IMR-90 (cell line): ENCODE measurements around the gene VAC14. TPM values are rescaled to one million over a fixed set of nuclear protein-coding genes. Genes with fewer than 3 reads are reported as not detected.

Source experiments
- ATAC-seq: fragments of 200-7000 bp; cut with Tn5 transposase; 2 replicates; pipeline ENCODE4 v1.9.1; 2020; ENCODE audit warnings: low read depth, mild to moderate bottlenecking, moderate library complexity
- BruUV-seq: library from RNA; stranded (reverse); fragments of 400-500 nt; replicated peaks from 2 replicates; lab custom pipeline; 2021; lab: Mats Ljungman, UMichigan
- CTCF ChIA-PET: fragments of 300-600 bp; formaldehyde crosslinking; extraction: SDS; loops from one replicate; lab custom pipeline; 2021; ENCODE audit warnings: antibody characterized with exemption; lab: Yijun Ruan, JAX
- POLR2A ChIA-PET: fragments of 300-600 bp; sonication (Branson Sonifier 250); formaldehyde crosslinking; loops from one replicate; lab custom pipeline; 2022; ENCODE audit warnings: antibody characterized with exemption; ENCODE audit not compliant: unreplicated experiment; lab: Charles Lee
- DNase-seq: peaks from one replicate; pipeline ENCODE4 v3.0.0; 2013
- H2AFZ ChIP-seq: replicated peaks from 2 replicates; pipeline ENCODE3; 2013; ENCODE audit warnings: low read length, mild to moderate bottlenecking; ENCODE audit not compliant: poor library complexity
- H2AK5ac ChIP-seq: 2 replicates; pipeline ENCODE4 v1.6.1; 2013; ENCODE audit warnings: low read depth, low read length, inconsistent platforms
- H2AK9ac ChIP-seq: replicated peaks from 2 replicates; pipeline ENCODE3; 2013; ENCODE audit warnings: mild to moderate bottlenecking, low read depth, low read length, moderate library complexity; ENCODE audit not compliant: poor library complexity
- H2BK120ac ChIP-seq: 2 replicates; pipeline ENCODE4 v1.6.1; 2013; ENCODE audit warnings: low read depth, low read length, inconsistent platforms
- H2BK15ac ChIP-seq: 3 replicates; pipeline ENCODE4 v1.6.1; 2013; ENCODE audit warnings: low read depth, low read length, inconsistent platforms
- H2BK20ac ChIP-seq: 2 replicates; pipeline ENCODE4 v1.6.1; 2013; ENCODE audit warnings: low read depth, mild to moderate bottlenecking, inconsistent platforms, low read length, moderate library complexity
- H2BK5ac ChIP-seq: 2 replicates; pipeline ENCODE4 v1.6.1; 2013; ENCODE audit warnings: mild to moderate bottlenecking, low read depth, low read length, inconsistent platforms; ENCODE audit not compliant: poor library complexity, severe bottlenecking
- H3K14ac ChIP-seq: replicated peaks from 2 replicates; pipeline ENCODE4 v1.6.1; 2013; ENCODE audit warnings: low read depth, low read length, inconsistent platforms
- H3K18ac ChIP-seq: 2 replicates; pipeline ENCODE4 v1.6.1; 2013; ENCODE audit warnings: low read depth, low read length, control low read depth
- H3K23ac ChIP-seq: 2 replicates; pipeline ENCODE4 v1.6.1; 2013; ENCODE audit warnings: low read depth, low read length, inconsistent platforms
- H3K27ac ChIP-seq: 2 replicates; pipeline ENCODE4 v1.5.1; 2013; ENCODE audit warnings: mild to moderate bottlenecking, control low read depth, low read length; ENCODE audit not compliant: insufficient read depth
- H3K27me3 ChIP-seq: 2 replicates; pipeline ENCODE4 v1.6.1; 2013; ENCODE audit warnings: low read length; ENCODE audit not compliant: control insufficient read depth, insufficient read depth
- H3K36me3 ChIP-seq: 2 replicates; pipeline ENCODE4 v1.6.1; 2013; ENCODE audit warnings: low read length, mixed read lengths; ENCODE audit not compliant: control insufficient read depth, insufficient read depth
- H3K4ac ChIP-seq: 2 replicates; pipeline ENCODE4 v1.6.1; 2013; ENCODE audit warnings: low read depth, low read length, inconsistent platforms
- H3K4me1 ChIP-seq: 2 replicates; pipeline ENCODE4 v1.6.1; 2013; ENCODE audit warnings: low read length, mixed read lengths; ENCODE audit not compliant: control insufficient read depth, insufficient read depth
- H3K4me2 ChIP-seq: 2 replicates; pipeline ENCODE4 v1.6.1; 2013; ENCODE audit warnings: low read depth, mild to moderate bottlenecking, control low read depth, low read length, moderate library complexity
- H3K4me3 ChIP-seq: 2 replicates; pipeline ENCODE4 v1.5.1; 2013; ENCODE audit warnings: low read depth, mild to moderate bottlenecking, control low read depth, low read length, moderate library complexity; ENCODE audit not compliant: insufficient read depth
- H3K56ac ChIP-seq: 2 replicates; pipeline ENCODE4 v1.6.1; 2013; ENCODE audit warnings: low read length, inconsistent platforms; ENCODE audit not compliant: insufficient read depth; ENCODE audit errors: extremely low read depth
- H3K79me1 ChIP-seq, 2 experiments: 2 replicates each; pipeline ENCODE4 v1.6.1; 2013; ENCODE audit warnings: low read length in 2 of 2, inconsistent platforms in 1 of 2, low read depth in 1 of 2
- H3K9ac ChIP-seq: 2 replicates; pipeline ENCODE4 v1.6.1; 2013; ENCODE audit warnings: low read depth, low read length, control low read depth
- H3K9me1 ChIP-seq: 2 replicates; pipeline ENCODE4 v1.6.1; 2013; ENCODE audit warnings: low read length, inconsistent platforms; ENCODE audit not compliant: insufficient read depth
- H3K9me3 ChIP-seq: 2 replicates; pipeline ENCODE4 v1.6.1; 2013; ENCODE audit warnings: low read length; ENCODE audit not compliant: control insufficient read depth, insufficient read depth
- H4K20me1 ChIP-seq: 2 replicates; pipeline ENCODE4 v1.6.1; 2013; ENCODE audit warnings: low read length, inconsistent platforms; ENCODE audit not compliant: insufficient read depth
- H4K5ac ChIP-seq: 2 replicates; pipeline ENCODE4 v1.6.1; 2013; ENCODE audit warnings: mild to moderate bottlenecking, low read depth, low read length, control low read depth
- H4K8ac ChIP-seq, 2 experiments: 2 replicates each; pipeline ENCODE4 v1.6.1; 2013; ENCODE audit warnings: low read depth in 2 of 2, low read length in 2 of 2, control low read depth in 1 of 2, inconsistent platforms in 1 of 2
- H4K91ac ChIP-seq: 2 replicates; pipeline ENCODE4 v1.6.1; 2013; ENCODE audit warnings: low read depth, low read length, inconsistent platforms; ENCODE audit not compliant: insufficient read depth
- CTCF ChIP-seq: conservative IDR thresholded peaks from 2 replicates; pipeline ENCODE4 v1.5.1; 2012; ENCODE audit warnings: mild to moderate bottlenecking, low read depth, low read length, improper control_type of control experiment
- NFE2L2 ChIP-seq: fragments of 150-350 bp; IDR thresholded peaks from 2 replicates; pipeline ENCODE4 v1.6.1; 2016; ENCODE audit warnings: low read depth, mild to moderate bottlenecking, low read length
- POLR2A ChIP-seq: IDR thresholded peaks from 2 replicates; pipeline ENCODE4 v1.6.1; 2012; ENCODE audit warnings: mild to moderate bottlenecking, low read depth, low read length
- RAD21 ChIP-seq: IDR thresholded peaks from 2 replicates; pipeline ENCODE4 v1.6.1; 2012; ENCODE audit warnings: low read length, improper control_type of control experiment
- SMC3 ChIP-seq: fragments of 150-350 bp; IDR thresholded peaks from 2 replicates; pipeline ENCODE4 v1.6.1; 2016; ENCODE audit warnings: low read depth, mild to moderate bottlenecking, antibody characterized with exemption, low read length, moderate library complexity
- WGBS, 2 experiments: methylation state at CpG; one replicate each; pipeline versions ENCODE4 v1.1.5 to v1.1.7; 2013; ENCODE audit warnings: missing lambda C conversion rate in 2 of 2; ENCODE audit not compliant: insufficient read length in 1 of 2; ENCODE audit errors: extremely low coverage in 2 of 2; 5-methylcytosine and 5-hydroxymethylcytosine counted together
- dilution Hi-C: fragments of 300-500 bp; cut with HindIII; formaldehyde crosslinking; loops from one replicate; pipeline ENCODE4 v1.14.3; 2018; ENCODE audit warnings: low sequenced_read_pairs; ENCODE audit not compliant: unreplicated experiment
- in situ Hi-C: fragments of 300-500 bp; cut with MboI; formaldehyde crosslinking; loops from 3 replicates; pipeline ENCODE4 v1.14.3; 2019; ENCODE audit warnings: low sequenced_read_pairs, inconsistent platforms, mixed read lengths
- intact Hi-C: fragments of 100-400 bp; cut with micrococcal nuclease; formaldehyde crosslinking; loops from 2 replicates; pipeline ENCODE4 v1.10.0; 2022
- polyA plus RNA-seq, 3 experiments: library from polyadenylated mRNA; depleted of rRNA; stranded (reverse); fragments of >200 nt; gene quantifications; 2 replicates each; pipeline ENCODE4 v1.2.3, GENCODE V29; 2012; ENCODE audit warnings: low replicate concordance in 1 of 3
- total RNA-seq: library from RNA; depleted of rRNA; stranded (reverse); fragments of >200 nt; gene quantifications from 2 replicates; pipeline ENCODE4 v1.2.3, GENCODE V29; 2012
- TF ChIP-seq, protein P1 (sequence below): fragments of 150-350 bp; IDR thresholded peaks from 2 replicates; pipeline ENCODE4 v1.6.1; 2017; ENCODE audit warnings: mild to moderate bottlenecking, antibody characterized with exemption, low read length, low read depth

Gene VAC14
- total and polyA plus RNA-seq, 2 of the 4 experiments (the other 2 are of a cell fraction): 21.1 to 40.2 TPM

DNA sequence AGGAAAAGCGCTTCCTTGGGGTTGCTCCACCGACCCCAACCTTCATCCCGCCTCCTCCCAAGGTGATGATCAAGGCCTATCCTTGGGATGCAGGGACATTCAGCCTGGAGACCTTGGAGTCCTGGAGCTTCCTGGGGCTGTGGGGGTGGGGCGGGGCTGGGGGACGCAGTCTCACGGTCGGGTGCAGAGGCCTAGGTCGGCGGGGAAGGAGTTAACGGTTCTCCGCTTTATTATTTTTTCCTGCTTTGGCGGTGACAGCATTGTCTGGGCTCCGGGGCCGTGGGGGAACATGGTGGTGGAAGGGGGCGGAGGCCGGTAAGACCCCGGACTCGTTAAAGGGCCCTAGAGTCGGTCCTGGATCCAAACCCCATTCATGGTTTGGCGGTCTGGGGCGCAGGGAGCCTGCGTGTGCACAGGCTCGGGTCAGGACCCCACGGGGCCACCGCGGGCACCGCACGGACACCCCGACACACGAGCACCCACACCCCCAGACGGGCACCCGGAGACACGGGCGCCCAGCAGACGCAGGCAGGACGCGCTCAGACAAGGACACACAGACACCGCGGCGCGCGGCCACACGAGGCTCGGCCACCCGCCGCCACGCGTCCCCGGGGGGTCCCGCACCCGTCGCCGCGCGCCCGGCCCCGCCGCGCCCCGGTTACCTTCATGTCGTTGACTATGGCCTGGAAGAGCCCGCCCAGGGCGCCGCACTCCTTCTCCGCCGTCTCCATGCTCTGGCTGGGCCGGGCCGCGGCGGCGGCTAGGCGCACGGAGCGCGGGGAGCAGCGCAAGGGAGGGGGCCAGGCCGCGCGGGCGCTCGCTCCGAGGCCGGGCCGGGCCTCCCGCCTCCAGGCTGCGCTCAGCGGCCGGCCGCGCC lies 115.7 kb downstream of the VAC14 start:
- Histone ChIP-seq H3K4ac (peak overlapping the region; percentile 89), H3K27ac (peak overlapping the region; percentile 92), H4K91ac (peak overlapping the region; percentile 81), H3K23ac (peak overlapping the region; percentile 96), H3K18ac (peak overlapping the region; percentile 22; the same call in 1 of the 2 replicates), H3K9ac (peak overlapping the region; percentile 93), H2BK20ac (peak overlapping the region; percentile 61; the same call in 1 of the 2 replicates), H2AK5ac (peak overlapping the region; percentile 97), H3K4me3 (peak overlapping the region; percentile 90), H4K8ac (peak overlapping the region; percentile 66 to 77; a peak in 2 of 4 replicates), H3K27me3 (no peaks in the 10 kb centered on the region), H2AFZ (peak overlapping the region; percentile 83), H3K56ac (peak overlapping the region; percentile 78), H4K5ac (0 out of 2 replicates have a peak overlapping the region, but pooled peaks have one; percentile 1), H3K14ac (peak overlapping the region; percentile 93), H3K4me1 (peaks cover 60% of the 10 kb centered on the region), H3K36me3 (peaks cover 18% of the 10 kb centered on the region), H2AK9ac (peak overlapping the region; percentile 98), H2BK15ac (0 out of 3 replicates have a peak overlapping the region, but pooled peaks have one; percentile 54), H3K9me1 (peaks cover 34% of the 10 kb centered on the region), H3K4me2 (peak overlapping the region; percentile 78), H2BK120ac (peak overlapping the region; percentile 82), H3K9me3 (no peaks in the 10 kb centered on the region), H2BK5ac (peak overlapping the region; percentile 85), H4K20me1 (peaks cover 49% of the 10 kb centered on the region), H3K79me1 (peaks cover 3 to 68% of the 10 kb centered on the region in 2 experiments; a peak in 3 of 4 replicates)
- POLR2A ChIA-PET: interaction anchor here (0.5 kb wide), 1 partner anchor 72 kb away, joined by 3 read pairs; no protein-coding TSS in a partner anchor
- dilution Hi-C loops (no loop called here), in situ Hi-C loops (loop anchor here (5.0 to 25.0 kb wide), 2 partner anchors 52 to 677 kb away; partner anchors contain the start of gene CALB2), intact Hi-C loops (loop anchor here (1.0 to 5.0 kb wide), 2 partner anchors 53 to 672 kb away; partner anchors contain the start of gene CALB2)
- no TSS peak for BruUV-seq
- DNase-seq (no peak), ATAC-seq (peak; percentile 48)
- CTCF ChIA-PET: no interaction called here
- TF ChIP-seq, protein P1, sequence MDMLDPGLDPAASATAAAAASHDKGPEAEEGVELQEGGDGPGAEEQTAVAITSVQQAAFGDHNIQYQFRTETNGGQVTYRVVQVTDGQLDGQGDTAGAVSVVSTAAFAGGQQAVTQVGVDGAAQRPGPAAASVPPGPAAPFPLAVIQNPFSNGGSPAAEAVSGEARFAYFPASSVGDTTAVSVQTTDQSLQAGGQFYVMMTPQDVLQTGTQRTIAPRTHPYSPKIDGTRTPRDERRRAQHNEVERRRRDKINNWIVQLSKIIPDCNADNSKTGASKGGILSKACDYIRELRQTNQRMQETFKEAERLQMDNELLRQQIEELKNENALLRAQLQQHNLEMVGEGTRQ: no peak
- TF ChIP-seq NFE2L2 (no peak), SMC3 (no peak), POLR2A (peak; percentile 20; the same call in 1 of the 2 replicates), RAD21 (no peak), CTCF (no peak)
- WGBS, 2 experiments: 1% methylated on average over 26 of the region's 90 CpGs; no CpG with 5 or more reads in 1 of the 2 experiments
